ENCODE data around the gene TRIM62. TPM values are rescaled to one million over a fixed set of nuclear protein-coding genes. Genes with fewer than 3 reads are reported as not detected.

TRIM62 gene
- total RNA-seq, 2 experiments from 2014 or later, result 10.3 to 11.5 TPM

- Mint-ChIP-seq H3K27ac (no peak overlapping the region), H3K4me3 (no peak overlapping the region), H3K9me3 (no peaks in the 10 kb centered on the region), H3K27me3 (no peaks in the 10 kb centered on the region), H3K4me1 (no peaks in the 10 kb centered on the region), H3K36me3 (ENCODE audit: low read depth) (peaks cover 3% of the 10 kb centered on the region)
- CTCF ChIA-PET, result no interaction called here
- POLR2A ChIA-PET, result no interaction called here
- no peak for DNase-seq
Observed at GRCh38 chr1:33163621-33164519, 18.0 kb downstream of the TRIM62 start.

- Mint-ChIP-seq H3K9me3 (no peaks in the 10 kb centered on the region), H3K4me3 (no peak overlapping the region)
- CTCF ChIA-PET, result no interaction called here
Observed at GRCh38 chr1:33162141-33162540, 19.7 kb downstream of the TRIM62 start.

GRCh38 chr1:33161061-33161681 is 20.7 kb downstream of the TRIM62 start:
- Mint-ChIP-seq H3K36me3 (ENCODE audit: low read depth) (peaks cover 8% of the 10 kb centered on the region), H3K27ac (no peak overlapping the region), H3K4me1 (peaks cover 1% of the 10 kb centered on the region), H3K4me3 (no peak overlapping the region), H3K9me3 (no peaks in the 10 kb centered on the region), H3K27me3 (no peaks in the 10 kb centered on the region)
- ChIA-PET CTCF (no interaction called here), POLR2A (no interaction called here)
- DNase-seq, result no peak

More at GRCh38 chr1:33162141-33162540, 19.7 kb downstream of the TRIM62 start:
- peaks cover 1% of the 10 kb centered on the region for H3K4me1 Mint-ChIP-seq
- DNase-seq, result no peak
- H3K27ac Mint-ChIP-seq, result no peak overlapping the region
- no peaks in the 10 kb centered on the region for H3K27me3 Mint-ChIP-seq
- peaks cover 6% of the 10 kb centered on the region for H3K36me3 Mint-ChIP-seq (ENCODE audit: low read depth)
- POLR2A ChIA-PET, result interaction anchor here (0.9 to 1.2 kb wide), 2 partner anchors 10 kb away, joined by 3 read pairs; no protein-coding TSS in a partner anchor

GRCh38 chr1:33159577-33159976 is 22.3 kb downstream of the TRIM62 start:
- Mint-ChIP-seq H3K4me3 (no peak overlapping the region), H3K27me3 (no peaks in the 10 kb centered on the region), H3K4me1 (peaks cover 1% of the 10 kb centered on the region), H3K27ac (no peak overlapping the region), H3K36me3 (ENCODE audit: low read depth) (peaks cover 8% of the 10 kb centered on the region), H3K9me3 (no peaks in the 10 kb centered on the region)
- DNase-seq, result no peak
- CTCF ChIA-PET, result no interaction called here
- POLR2A ChIA-PET, result no interaction called here

- Mint-ChIP-seq H3K27me3 (no peaks in the 10 kb centered on the region), H3K9me3 (no peaks in the 10 kb centered on the region), H3K27ac (no peak overlapping the region), H3K4me3 (no peak overlapping the region), H3K36me3 (ENCODE audit: low read depth) (peaks cover 12% of the 10 kb centered on the region), H3K4me1 (peaks cover 1% of the 10 kb centered on the region)
- ChIA-PET POLR2A (no interaction called here), CTCF (no interaction called here)
- no peak for DNase-seq
Observed at GRCh38 chr1:33158366-33158765, 23.5 kb downstream of the TRIM62 start.

GRCh38 chr1:33157131-33157530 is 24.7 kb downstream of the TRIM62 start:
- no peak for DNase-seq
- Mint-ChIP-seq H3K27me3 (no peaks in the 10 kb centered on the region), H3K9me3 (no peaks in the 10 kb centered on the region), H3K4me3 (no peak overlapping the region), H3K4me1 (peaks cover 1% of the 10 kb centered on the region), H3K27ac (no peak overlapping the region), H3K36me3 (ENCODE audit: low read depth) (peaks cover 12% of the 10 kb centered on the region)
- ChIA-PET POLR2A (no interaction called here), CTCF (no interaction called here)

GRCh38 chr1:33155877-33156538 is 25.8 kb downstream of the TRIM62 start:
- Mint-ChIP-seq H3K36me3 (ENCODE audit: low read depth) (peaks cover 12% of the 10 kb centered on the region), H3K4me3 (no peak overlapping the region), H3K27ac (no peak overlapping the region), H3K9me3 (no peaks in the 10 kb centered on the region), H3K27me3 (no peaks in the 10 kb centered on the region), H3K4me1 (peaks cover 1% of the 10 kb centered on the region)
- POLR2A ChIA-PET, result no interaction called here
- no peak for DNase-seq
- CTCF ChIA-PET, result no interaction called here

GRCh38 chr1:33153650-33154049 is 28.2 kb downstream of the TRIM62 start:
- H3K9me3 Mint-ChIP-seq, result no peaks in the 10 kb centered on the region
- peaks cover 10% of the 10 kb centered on the region for H3K36me3 Mint-ChIP-seq (ENCODE audit: low read depth)
- H3K4me1 Mint-ChIP-seq, result peaks cover 1% of the 10 kb centered on the region
- no peak for DNase-seq
- POLR2A ChIA-PET, result no interaction called here
- H3K27me3 Mint-ChIP-seq, result no peaks in the 10 kb centered on the region
- no peak overlapping the region for H3K27ac Mint-ChIP-seq
- no peak overlapping the region for H3K4me3 Mint-ChIP-seq
- CTCF ChIA-PET, result no interaction called here

- H3K36me3 Mint-ChIP-seq (ENCODE audit: low read depth), result peaks cover 10% of the 10 kb centered on the region
- no peaks in the 10 kb centered on the region for H3K9me3 Mint-ChIP-seq
- POLR2A ChIA-PET, result interaction anchor here (1.4 kb wide), 1 partner anchor 9 kb away, joined by 3 read pairs; no protein-coding TSS in a partner anchor
- H3K4me1 Mint-ChIP-seq, result no peaks in the 10 kb centered on the region
- no peak for DNase-seq
- CTCF ChIA-PET, result no interaction called here
- H3K27me3 Mint-ChIP-seq, result no peaks in the 10 kb centered on the region
- no peak overlapping the region for H3K27ac Mint-ChIP-seq
- H3K4me3 Mint-ChIP-seq, result no peak overlapping the region
Observed at GRCh38 chr1:33152685-33153432, 29.0 kb downstream of the TRIM62 start.

GRCh38 chr1:33151116-33151515 is 30.7 kb downstream of the TRIM62 start:
- Mint-ChIP-seq H3K4me3 (no peak overlapping the region), H3K27ac (no peak overlapping the region), H3K9me3 (no peaks in the 10 kb centered on the region), H3K27me3 (no peaks in the 10 kb centered on the region), H3K36me3 (ENCODE audit: low read depth) (peaks cover 7% of the 10 kb centered on the region), H3K4me1 (no peaks in the 10 kb centered on the region)
- DNase-seq, result no peak
- CTCF ChIA-PET, result interaction anchor here (0.9 kb wide), 1 partner anchor 23 kb away, joined by 3 read pairs; no protein-coding TSS in a partner anchor
- POLR2A ChIA-PET, result interaction anchor here (1.4 to 1.7 kb wide), 2 partner anchors 11 to 16 kb away, joined by 3 to 4 read pairs; no protein-coding TSS in a partner anchor

- H3K27ac Mint-ChIP-seq, result no peak overlapping the region
- no peaks in the 10 kb centered on the region for H3K4me1 Mint-ChIP-seq
- ChIA-PET POLR2A (interaction anchor here (1.7 kb wide), 1 partner anchor 16 kb away, joined by 4 read pairs; no protein-coding TSS in a partner anchor), CTCF (interaction anchor here (0.6 to 0.9 kb wide), 2 partner anchors 23 to 146 kb away, joined by 3 to 5 read pairs; no protein-coding TSS in a partner anchor)
- H3K9me3 Mint-ChIP-seq, result no peaks in the 10 kb centered on the region
- peaks cover 7% of the 10 kb centered on the region for H3K36me3 Mint-ChIP-seq (ENCODE audit: low read depth)
- no peak for DNase-seq
- H3K4me3 Mint-ChIP-seq, result no peak overlapping the region
- H3K27me3 Mint-ChIP-seq, result no peaks in the 10 kb centered on the region
Observed at GRCh38 chr1:33150522-33150921, 31.3 kb downstream of the TRIM62 start.

- ChIA-PET CTCF (interaction anchor here (0.6 kb wide), 1 partner anchor 629 kb away, joined by 3 read pairs; no protein-coding TSS in a partner anchor), POLR2A (interaction anchor here (1.7 kb wide), 1 partner anchor 15 kb away, joined by 4 read pairs; no protein-coding TSS in a partner anchor)
- Mint-ChIP-seq H3K4me1 (no peaks in the 10 kb centered on the region), H3K27ac (no peak overlapping the region), H3K9me3 (no peaks in the 10 kb centered on the region), H3K36me3 (ENCODE audit: low read depth) (peaks cover 7% of the 10 kb centered on the region), H3K27me3 (no peaks in the 10 kb centered on the region), H3K4me3 (no peak overlapping the region)
- no peak for DNase-seq
Observed at GRCh38 chr1:33149453-33150190, 32.2 kb downstream of the TRIM62 start.
